ENCODE data around the gene SYNC. TPM values are rescaled to one million over a fixed set of nuclear protein-coding genes. Genes with fewer than 3 reads are reported as not detected.

The SYNC gene
- total and polyA plus RNA-seq, 2 donors: 0.66 to 2.5 TPM

GRCh38 chr1:32742956-32743355 lies 40.4 kb upstream of the SYNC start:
- DNase-seq (ENCODE audit: low read depth in 6 of 9, low spot score in 9 of 9): no peak
- WGBS: 93% methylated on average over 4 of the region's 4 CpGs
- H3K9me3 ChIP-seq (ENCODE audit: control insufficient read depth in 2 of 2, insufficient read depth in 1 of 2, low read length in 1 of 2): no peaks in the 10 kb centered on the region
- no peaks in the 10 kb centered on the region for H3K36me3 ChIP-seq (ENCODE audit: control insufficient read depth in 2 of 2, insufficient read depth in 2 of 2, low read length in 1 of 2)
- H3K4me1 ChIP-seq (ENCODE audit: control insufficient read depth in 2 of 2, insufficient read depth in 2 of 2, low read length in 2 of 2): peaks cover 4 to 14% of the 10 kb centered on the region in 2 donors
- no peak overlapping the region for H3K4me3 ChIP-seq (ENCODE audit: low read length in 2 of 2)
- peaks cover 20 to 41% of the 10 kb centered on the region in 2 donors for H3K27me3 ChIP-seq (ENCODE audit: control insufficient read depth in 2 of 2, insufficient read depth in 1 of 2, low read length in 1 of 2)
- H3K27ac ChIP-seq (ENCODE audit: low read depth in 1 of 2, low read length in 1 of 2): peak overlapping the region in 1 of 2 donors; percentile 36

DNA sequence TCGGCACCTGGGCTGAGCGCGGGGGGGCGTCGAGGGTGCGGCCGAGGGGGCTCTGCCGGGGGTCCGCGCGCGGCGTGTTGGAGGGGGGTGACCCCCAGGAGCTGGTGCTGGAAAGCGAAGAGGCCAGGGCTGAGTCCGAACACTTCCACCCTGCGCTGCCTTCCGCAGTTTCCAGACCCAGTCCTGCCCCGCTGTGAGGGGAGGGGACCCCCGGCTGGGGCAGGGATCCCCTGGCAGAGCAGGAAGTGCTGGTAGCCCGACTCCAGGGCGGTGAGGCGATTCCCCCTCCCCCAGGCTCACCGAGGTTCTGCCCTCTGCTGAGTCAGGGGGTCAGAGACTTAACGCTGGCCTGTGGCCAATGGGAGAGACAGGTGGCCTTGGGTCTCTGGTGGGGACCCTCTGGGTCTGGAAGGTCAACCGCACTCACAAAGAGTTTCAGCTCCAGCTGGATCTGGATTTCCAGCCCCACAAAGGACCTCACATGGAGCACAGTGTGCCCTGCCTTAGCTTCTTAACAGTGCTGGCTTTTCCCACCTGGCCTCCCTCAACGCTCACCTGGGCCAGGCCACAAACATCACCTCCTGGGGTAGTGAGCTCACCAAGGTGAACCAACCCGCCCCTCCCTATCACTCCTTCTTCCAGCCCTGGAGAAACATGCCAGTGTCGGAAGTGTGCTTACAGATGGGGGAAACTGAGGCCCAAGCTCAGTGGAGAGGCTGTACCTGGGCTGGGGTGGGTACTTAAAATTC lies 39.8 kb upstream of the SYNC start:
- peak overlapping the region; percentile 20 to 57 for H3K4me3 ChIP-seq (ENCODE audit: low read length in 2 of 2)
- H3K27me3 ChIP-seq (ENCODE audit: control insufficient read depth in 2 of 2, insufficient read depth in 1 of 2, low read length in 1 of 2): peaks cover 20 to 41% of the 10 kb centered on the region in 2 donors
- H3K9me3 ChIP-seq (ENCODE audit: control insufficient read depth in 2 of 2, insufficient read depth in 1 of 2, low read length in 1 of 2): no peaks in the 10 kb centered on the region
- WGBS: 19% methylated on average over 28 of the region's 28 CpGs
- no peak for DNase-seq (ENCODE audit: low read depth in 6 of 9, low spot score in 9 of 9)
- peaks cover 4 to 14% of the 10 kb centered on the region in 2 donors for H3K4me1 ChIP-seq (ENCODE audit: control insufficient read depth in 2 of 2, insufficient read depth in 2 of 2, low read length in 2 of 2)
- no peaks in the 10 kb centered on the region for H3K36me3 ChIP-seq (ENCODE audit: control insufficient read depth in 2 of 2, insufficient read depth in 2 of 2, low read length in 1 of 2)
- H3K27ac ChIP-seq (ENCODE audit: low read depth in 1 of 2, low read length in 1 of 2): peak overlapping the region in 1 of 2 donors; percentile 70

GRCh38 chr1:32741413-32742198 lies 39.0 kb upstream of the SYNC start:
- no peak for DNase-seq (ENCODE audit: low read depth in 6 of 9, low spot score in 9 of 9)
- under 1% methylated on average over 102 of the region's 103 CpGs for WGBS
- Histone ChIP-seq H3K4me3 (ENCODE audit: low read length in 2 of 2) (peak overlapping the region; percentile 16 to 57), H3K36me3 (ENCODE audit: control insufficient read depth in 2 of 2, insufficient read depth in 2 of 2, low read length in 1 of 2) (no peaks in the 10 kb centered on the region), H3K27me3 (ENCODE audit: control insufficient read depth in 2 of 2, insufficient read depth in 1 of 2, low read length in 1 of 2) (peaks cover 20 to 42% of the 10 kb centered on the region in 2 donors), H3K27ac (ENCODE audit: low read depth in 1 of 2, low read length in 1 of 2) (peak overlapping the region in 1 of 2 donors; percentile 70), H3K9me3 (ENCODE audit: control insufficient read depth in 2 of 2, insufficient read depth in 1 of 2, low read length in 1 of 2) (no peaks in the 10 kb centered on the region), H3K4me1 (ENCODE audit: control insufficient read depth in 2 of 2, insufficient read depth in 2 of 2, low read length in 2 of 2) (peaks cover 4 to 14% of the 10 kb centered on the region in 2 donors)

DNA sequence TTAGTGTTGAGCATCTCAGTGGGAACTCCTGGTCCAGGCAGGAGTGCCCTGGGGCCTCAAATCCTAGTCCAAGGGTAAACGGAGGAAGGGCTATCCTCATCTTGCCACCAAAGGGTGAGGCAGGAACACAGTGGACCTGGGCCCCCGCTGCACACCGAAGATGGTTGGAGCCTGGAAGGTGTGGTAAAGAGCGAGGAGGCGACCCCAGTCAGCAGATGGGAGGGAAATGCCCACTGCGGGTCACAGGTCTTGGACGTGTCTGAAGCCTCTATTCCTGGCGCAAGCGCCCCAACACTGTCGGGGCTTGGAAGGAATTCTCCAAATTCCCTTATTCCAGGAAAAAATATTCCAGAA lies 38.5 kb upstream of the SYNC start:
- WGBS: 55% methylated on average over 10 of the region's 10 CpGs
- Histone ChIP-seq H3K36me3 (ENCODE audit: control insufficient read depth in 2 of 2, insufficient read depth in 2 of 2, low read length in 1 of 2) (no peaks in the 10 kb centered on the region), H3K27me3 (ENCODE audit: control insufficient read depth in 2 of 2, insufficient read depth in 1 of 2, low read length in 1 of 2) (peaks cover 20 to 42% of the 10 kb centered on the region in 2 donors), H3K27ac (ENCODE audit: low read depth in 1 of 2, low read length in 1 of 2) (peak overlapping the region in 1 of 2 donors; percentile 53), H3K4me3 (ENCODE audit: low read length in 2 of 2) (peak overlapping the region; percentile 16 to 57), H3K9me3 (ENCODE audit: control insufficient read depth in 2 of 2, insufficient read depth in 1 of 2, low read length in 1 of 2) (no peaks in the 10 kb centered on the region), H3K4me1 (ENCODE audit: control insufficient read depth in 2 of 2, insufficient read depth in 2 of 2, low read length in 2 of 2) (peaks cover 4 to 14% of the 10 kb centered on the region in 2 donors)
- DNase-seq (ENCODE audit: low read depth in 6 of 9, low spot score in 9 of 9): no peak

- no peak overlapping the region for H3K27ac ChIP-seq (ENCODE audit: low read depth in 1 of 2, low read length in 1 of 2)
- H3K36me3 ChIP-seq (ENCODE audit: control insufficient read depth in 2 of 2, insufficient read depth in 2 of 2, low read length in 1 of 2): no peaks in the 10 kb centered on the region
- no peaks in the 10 kb centered on the region for H3K9me3 ChIP-seq (ENCODE audit: control insufficient read depth in 2 of 2, insufficient read depth in 1 of 2, low read length in 1 of 2)
- H3K27me3 ChIP-seq (ENCODE audit: control insufficient read depth in 2 of 2, insufficient read depth in 1 of 2, low read length in 1 of 2): peaks cover 11 to 20% of the 10 kb centered on the region in 2 donors
- WGBS: 97% methylated on average over 7 of the region's 7 CpGs
- no peak overlapping the region for H3K4me3 ChIP-seq (ENCODE audit: low read length in 2 of 2)
- peaks cover 4 to 8% of the 10 kb centered on the region in 2 donors for H3K4me1 ChIP-seq (ENCODE audit: control insufficient read depth in 2 of 2, insufficient read depth in 2 of 2, low read length in 2 of 2)
- no peak for DNase-seq (ENCODE audit: low read depth in 6 of 9, low spot score in 9 of 9)
Measured at GRCh38 chr1:32736812-32737791, 34.5 kb upstream of the SYNC start.

DNA sequence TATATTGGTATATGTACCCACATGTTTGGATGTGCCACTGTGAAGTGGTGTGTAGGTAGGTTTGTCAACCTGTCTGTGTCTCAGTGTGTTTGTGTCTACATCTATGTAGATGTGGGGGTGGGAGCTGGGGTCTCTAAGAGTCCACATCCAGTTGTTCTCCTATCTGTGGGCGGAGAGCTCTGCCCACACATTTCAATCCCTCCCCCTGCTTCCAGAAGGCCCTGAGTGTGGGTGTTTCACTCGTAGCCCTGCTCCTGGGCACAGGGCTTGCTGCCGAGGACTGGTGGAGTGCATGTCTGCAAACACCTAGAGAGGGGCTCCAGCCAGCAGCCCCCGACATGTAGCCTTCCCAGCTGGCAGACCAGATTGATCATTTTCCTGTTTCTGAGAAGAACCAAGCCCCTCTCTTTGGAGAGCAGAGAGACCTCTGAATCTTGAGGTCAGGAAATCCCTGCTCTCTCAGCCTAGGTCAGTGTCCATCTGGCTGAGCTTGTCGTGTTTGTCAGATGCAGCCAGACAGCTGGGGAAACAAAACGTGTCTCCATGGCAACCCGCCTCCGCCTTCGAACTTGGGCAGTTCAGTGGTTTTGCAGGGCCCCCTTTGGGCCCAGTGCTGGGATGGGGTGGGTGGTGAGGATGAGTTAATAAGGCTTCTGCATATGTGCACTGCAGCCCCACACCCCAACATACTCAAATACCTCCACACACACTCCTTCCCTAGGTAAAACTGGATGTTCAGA lies 31.2 kb upstream of the SYNC start:
- H3K4me3 ChIP-seq (ENCODE audit: low read length in 2 of 2): no peak overlapping the region
- H3K9me3 ChIP-seq (ENCODE audit: control insufficient read depth in 2 of 2, insufficient read depth in 1 of 2, low read length in 1 of 2): no peaks in the 10 kb centered on the region
- no peak overlapping the region for H3K27ac ChIP-seq (ENCODE audit: low read depth in 1 of 2, low read length in 1 of 2)
- H3K4me1 ChIP-seq (ENCODE audit: control insufficient read depth in 2 of 2, insufficient read depth in 2 of 2, low read length in 2 of 2): no peaks in the 10 kb centered on the region
- H3K36me3 ChIP-seq (ENCODE audit: control insufficient read depth in 2 of 2, insufficient read depth in 2 of 2, low read length in 1 of 2): no peaks in the 10 kb centered on the region
- WGBS: 85% methylated on average over 9 of the region's 9 CpGs
- H3K27me3 ChIP-seq (ENCODE audit: control insufficient read depth in 2 of 2, insufficient read depth in 1 of 2, low read length in 1 of 2): peaks cover 0 to 2% of the 10 kb centered on the region in 2 donors
- DNase-seq (ENCODE audit: low read depth in 6 of 9, low spot score in 9 of 9): no peak

DNA sequence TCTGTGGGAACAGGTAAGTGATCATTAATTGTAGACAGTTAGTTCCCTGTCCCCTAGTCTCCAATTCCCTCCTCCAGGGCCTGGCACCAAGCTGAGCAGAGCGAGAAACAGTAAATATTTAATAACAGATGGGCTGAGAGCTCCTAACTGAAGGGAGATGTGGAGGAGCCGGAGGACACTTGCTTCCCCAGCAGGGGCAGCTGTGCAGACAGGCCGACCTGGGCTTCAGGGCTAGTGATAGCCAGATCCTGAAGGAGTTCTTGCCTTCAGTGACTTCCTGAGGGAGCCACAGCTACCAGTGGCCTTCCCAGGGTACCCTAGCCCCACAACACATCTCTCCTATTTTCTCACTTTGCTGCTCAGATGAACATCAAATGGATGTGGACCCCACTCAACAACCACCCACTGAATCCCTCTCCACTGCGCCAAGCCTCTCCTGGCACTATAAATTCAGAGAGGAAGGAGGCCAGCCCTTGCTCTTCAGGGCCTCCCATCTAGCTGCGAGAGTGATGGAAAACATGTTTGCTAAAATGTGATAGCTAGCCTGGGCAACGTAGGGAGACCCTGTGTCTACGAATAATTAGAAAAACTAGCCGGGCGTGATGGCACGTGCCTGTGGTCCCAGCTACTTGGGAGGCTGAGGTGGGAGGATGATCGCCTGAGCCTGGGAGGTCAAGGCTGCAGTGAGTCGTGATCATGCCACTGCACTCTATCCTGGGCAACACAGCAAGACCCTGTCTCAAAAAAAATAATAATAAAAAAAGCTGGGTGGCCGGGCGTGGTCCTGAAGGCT lies 26.9 kb upstream of the SYNC start:
- Histone ChIP-seq H3K4me1 (ENCODE audit: control insufficient read depth in 2 of 2, insufficient read depth in 2 of 2, low read length in 2 of 2) (peaks cover 0 to 12% of the 10 kb centered on the region in 2 donors), H3K27ac (ENCODE audit: low read depth in 1 of 2, low read length in 1 of 2) (no peak overlapping the region), H3K27me3 (ENCODE audit: control insufficient read depth in 2 of 2, insufficient read depth in 1 of 2, low read length in 1 of 2) (peaks cover 0 to 1% of the 10 kb centered on the region in 2 donors), H3K4me3 (ENCODE audit: low read length in 2 of 2) (no peak overlapping the region), H3K9me3 (ENCODE audit: control insufficient read depth in 2 of 2, insufficient read depth in 1 of 2, low read length in 1 of 2) (no peaks in the 10 kb centered on the region), H3K36me3 (ENCODE audit: control insufficient read depth in 2 of 2, insufficient read depth in 2 of 2, low read length in 1 of 2) (no peaks in the 10 kb centered on the region)
- DNase-seq (ENCODE audit: low read depth in 6 of 9, low spot score in 9 of 9): no peak
- whole genome bisulfite sequencing: 90% methylated on average over 14 of the region's 14 CpGs
